ENCODE measurements around the gene CACNA1D. TPM values are rescaled to one million over a fixed set of nuclear protein-coding genes. Genes with fewer than 3 reads are reported as not detected.

The CACNA1D gene
- total and polyA plus RNA-seq, 2 experiments from 2014 or later = 5.2 to 27.8 TPM

GRCh38 chr3:53708001-53708621, 213.7 kb downstream of the CACNA1D start:
- no peaks in the 10 kb centered on the region for H3K79me2 ChIP-seq
- H3K4me3 ChIP-seq = no peak overlapping the region
- H3K27me3 ChIP-seq = no peaks in the 10 kb centered on the region
- peaks cover 17% of the 10 kb centered on the region for H3K4me1 ChIP-seq (ENCODE audit: insufficient read depth)
- no peak overlapping the region for H2AFZ ChIP-seq
- no peaks in the 10 kb centered on the region for H3K9me3 ChIP-seq (ENCODE audit: low read depth)
- H3K4me2 ChIP-seq = no peak overlapping the region
- TF ChIP-seq, protein P1, sequence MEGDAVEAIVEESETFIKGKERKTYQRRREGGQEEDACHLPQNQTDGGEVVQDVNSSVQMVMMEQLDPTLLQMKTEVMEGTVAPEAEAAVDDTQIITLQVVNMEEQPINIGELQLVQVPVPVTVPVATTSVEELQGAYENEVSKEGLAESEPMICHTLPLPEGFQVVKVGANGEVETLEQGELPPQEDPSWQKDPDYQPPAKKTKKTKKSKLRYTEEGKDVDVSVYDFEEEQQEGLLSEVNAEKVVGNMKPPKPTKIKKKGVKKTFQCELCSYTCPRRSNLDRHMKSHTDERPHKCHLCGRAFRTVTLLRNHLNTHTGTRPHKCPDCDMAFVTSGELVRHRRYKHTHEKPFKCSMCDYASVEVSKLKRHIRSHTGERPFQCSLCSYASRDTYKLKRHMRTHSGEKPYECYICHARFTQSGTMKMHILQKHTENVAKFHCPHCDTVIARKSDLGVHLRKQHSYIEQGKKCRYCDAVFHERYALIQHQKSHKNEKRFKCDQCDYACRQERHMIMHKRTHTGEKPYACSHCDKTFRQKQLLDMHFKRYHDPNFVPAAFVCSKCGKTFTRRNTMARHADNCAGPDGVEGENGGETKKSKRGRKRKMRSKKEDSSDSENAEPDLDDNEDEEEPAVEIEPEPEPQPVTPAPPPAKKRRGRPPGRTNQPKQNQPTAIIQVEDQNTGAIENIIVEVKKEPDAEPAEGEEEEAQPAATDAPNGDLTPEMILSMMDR (IDR thresholded peaks at IDR 0.05; ENCODE audit: poor library complexity) = no peak
- TF ChIP-seq EZH2phosphoT487 (IDR thresholded peaks at IDR 0.05; ENCODE audit: low read depth, severe bottlenecking, unreplicated experiment) (no peak), EZH2 (IDR thresholded peaks at IDR 0.05; ENCODE audit: borderline replicate concordance) (no peak)
- H3K9me2 ChIP-seq (replicated peaks; ENCODE audit: insufficient read depth) = no peaks in the 10 kb centered on the region
- H4K20me1 ChIP-seq (ENCODE audit: insufficient read depth, poor library complexity, severe bottlenecking) = no peaks in the 10 kb centered on the region
- no peak overlapping the region for H3K27ac ChIP-seq
- WGBS (ENCODE audit: low lambda C conversion rate, missing lambda C conversion rate) = 60% methylated on average over 4 of the region's 4 CpGs
- H3K36me3 ChIP-seq (replicated peaks; ENCODE audit: insufficient read depth, low read depth) = no peaks in the 10 kb centered on the region
- DNase-seq (ENCODE audit: low spot score) = no peak

DNA sequence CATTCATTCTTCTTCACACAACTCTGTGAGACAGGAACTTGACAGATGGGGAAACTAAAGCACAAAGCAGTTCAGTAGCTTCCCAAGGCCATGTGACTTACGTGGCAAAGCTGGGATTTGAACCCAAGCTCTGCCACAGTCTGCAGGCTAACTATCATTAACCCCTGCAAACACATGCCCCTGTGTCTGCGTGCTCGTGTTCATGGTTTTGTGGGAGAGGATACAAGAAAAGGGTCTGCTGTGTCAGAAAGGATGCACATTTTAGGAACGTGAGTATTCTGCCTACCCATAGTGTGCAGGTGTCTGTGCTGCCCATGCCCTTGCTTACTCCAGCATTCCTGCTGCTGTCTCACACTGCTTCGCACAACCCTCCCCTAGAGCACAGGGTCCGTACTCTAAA, 214.8 kb downstream of the CACNA1D start:
- H3K27ac ChIP-seq = no peak overlapping the region
- H3K9me3 ChIP-seq (ENCODE audit: low read depth) = no peaks in the 10 kb centered on the region
- no peak for DNase-seq (ENCODE audit: low spot score)
- 83% methylated on average over 6 of the region's 6 CpGs for WGBS (ENCODE audit: low lambda C conversion rate, missing lambda C conversion rate)
- H3K79me2 ChIP-seq = no peaks in the 10 kb centered on the region
- H3K36me3 ChIP-seq (replicated peaks; ENCODE audit: insufficient read depth, low read depth) = no peaks in the 10 kb centered on the region
- no peaks in the 10 kb centered on the region for H3K27me3 ChIP-seq
- H4K20me1 ChIP-seq (ENCODE audit: insufficient read depth, poor library complexity, severe bottlenecking) = no peaks in the 10 kb centered on the region
- H3K4me1 ChIP-seq (ENCODE audit: insufficient read depth) = peaks cover 17% of the 10 kb centered on the region
- H3K4me2 ChIP-seq = no peak overlapping the region
- no peak overlapping the region for H2AFZ ChIP-seq
- H3K9me2 ChIP-seq (replicated peaks; ENCODE audit: insufficient read depth) = no peaks in the 10 kb centered on the region
- TF ChIP-seq EZH2phosphoT487 (IDR thresholded peaks at IDR 0.05; ENCODE audit: low read depth, severe bottlenecking, unreplicated experiment) = no peak
- no peak for TF ChIP-seq EZH2 (IDR thresholded peaks at IDR 0.05; ENCODE audit: borderline replicate concordance)
- TF ChIP-seq, protein P1 (IDR thresholded peaks at IDR 0.05; ENCODE audit: poor library complexity) = no peak
- H3K4me3 ChIP-seq = no peak overlapping the region

DNA sequence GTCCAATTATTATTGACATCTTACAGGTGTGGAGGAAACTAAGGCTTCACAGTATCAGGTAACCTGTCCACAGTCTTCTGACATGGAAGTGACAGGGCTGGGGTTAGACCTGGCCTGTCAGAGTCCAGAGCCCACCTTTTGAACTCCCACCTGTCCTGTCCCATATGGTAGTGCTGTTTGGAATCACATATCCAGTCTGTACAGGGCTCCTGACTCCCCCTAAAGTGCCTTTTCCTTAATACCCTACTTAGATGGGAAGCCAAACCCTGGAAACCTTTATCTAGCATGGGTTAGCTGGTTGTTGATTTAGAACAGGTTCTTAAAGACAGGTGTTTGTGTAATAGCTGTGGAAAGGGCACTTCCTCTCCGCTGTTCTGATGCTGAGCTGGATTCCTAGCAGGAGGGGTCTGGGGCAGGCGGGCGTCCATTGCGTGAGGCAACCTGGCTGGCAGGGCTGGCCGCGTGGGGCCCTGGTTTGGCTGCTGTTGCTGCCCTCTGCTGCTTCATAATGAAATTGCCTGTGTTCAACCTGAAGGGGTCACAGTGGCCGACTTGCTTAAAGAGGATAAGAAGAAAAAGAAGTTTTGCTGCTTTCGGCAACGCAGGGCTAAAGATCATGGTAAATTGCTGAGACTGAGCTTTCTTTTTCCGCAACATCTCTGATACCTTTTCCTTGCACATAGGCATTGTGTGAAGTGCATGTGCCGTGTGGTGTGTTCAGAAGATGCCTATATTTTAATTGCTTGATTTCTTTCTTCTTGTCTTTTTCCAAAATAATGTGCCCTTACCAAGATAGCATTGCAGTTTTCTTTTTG, 215.7 kb downstream of the CACNA1D start:
- no peaks in the 10 kb centered on the region for H3K9me2 ChIP-seq (replicated peaks; ENCODE audit: insufficient read depth)
- no peak overlapping the region for H2AFZ ChIP-seq
- no peak overlapping the region for H3K4me3 ChIP-seq
- no peak overlapping the region for H3K27ac ChIP-seq
- peaks cover 17% of the 10 kb centered on the region for H3K4me1 ChIP-seq (ENCODE audit: insufficient read depth)
- H3K27me3 ChIP-seq = no peaks in the 10 kb centered on the region
- no peaks in the 10 kb centered on the region for H3K9me3 ChIP-seq (ENCODE audit: low read depth)
- no peaks in the 10 kb centered on the region for H3K79me2 ChIP-seq
- no peak overlapping the region for H3K4me2 ChIP-seq
- TF ChIP-seq EZH2 (IDR thresholded peaks at IDR 0.05; ENCODE audit: borderline replicate concordance) (no peak), EZH2phosphoT487 (IDR thresholded peaks at IDR 0.05; ENCODE audit: low read depth, severe bottlenecking, unreplicated experiment) (no peak)
- TF ChIP-seq, protein P1 (IDR thresholded peaks at IDR 0.05; ENCODE audit: poor library complexity) = peak; percentile 80
- WGBS (ENCODE audit: low lambda C conversion rate, missing lambda C conversion rate) = 14% methylated on average over 11 of the region's 11 CpGs
- peak; percentile 90 for DNase-seq (ENCODE audit: low spot score)
- H3K36me3 ChIP-seq (replicated peaks; ENCODE audit: insufficient read depth, low read depth) = no peaks in the 10 kb centered on the region
- no peaks in the 10 kb centered on the region for H4K20me1 ChIP-seq (ENCODE audit: insufficient read depth, poor library complexity, severe bottlenecking)
